Suppressor macrophage (primary cell): ENCODE measurements around the gene ETS1.

ENCODE experiments used
- DNase-seq, 4 experiments: peaks; one replicate each; pipeline ENCODE4 v3.0.0-alpha.2; 2020 to 2022

ETS1 gene

GRCh38 chr11:128535468-128536457 lies 51.6 kb downstream of the ETS1 start:
- no peak for DNase-seq

GRCh38 chr11:128533472-128533871 lies 53.9 kb downstream of the ETS1 start:
- DNase-seq: no peak

GRCh38 chr11:128532572-128533091 lies 54.7 kb downstream of the ETS1 start:
- no peak for DNase-seq

- DNase-seq: no peak
Measured at GRCh38 chr11:128532016-128532571, 55.3 kb downstream of the ETS1 start.

GRCh38 chr11:128531588-128531987 lies 55.8 kb downstream of the ETS1 start:
- DNase-seq: no peak

- no peak for DNase-seq
Measured at GRCh38 chr11:128530118-128531074, 57.0 kb downstream of the ETS1 start.

GRCh38 chr11:128528294-128528693 lies 59.1 kb downstream of the ETS1 start:
- no peak for DNase-seq

- no peak for DNase-seq
Measured at GRCh38 chr11:128527046-128527445, 60.3 kb downstream of the ETS1 start.

GRCh38 chr11:128525411-128526243 lies 61.7 kb downstream of the ETS1 start:
- no peak for DNase-seq

GRCh38 chr11:128524172-128524571 lies 63.2 kb downstream of the ETS1 start:
- DNase-seq: no peak

- DNase-seq: peak in 2 of 4 experiments; percentile 16 to 25
Measured at GRCh38 chr11:128523641-128524040, 63.7 kb downstream of the ETS1 start.

- peak in 2 of 4 experiments; percentile 34 to 44 for DNase-seq
Measured at GRCh38 chr11:128522943-128523518, 64.3 kb downstream of the ETS1 start.

GRCh38 chr11:128522055-128522942 lies 65.1 kb downstream of the ETS1 start:
- DNase-seq: peak; percentile 89 to 97 (median 93)

GRCh38 chr11:128521682-128522054 lies 65.7 kb downstream of the ETS1 start:
- DNase-seq: no peak

GRCh38 chr11:128520888-128521681 lies 66.3 kb downstream of the ETS1 start:
- no peak for DNase-seq

GRCh38 chr11:128520206-128520887 lies 67.0 kb downstream of the ETS1 start:
- DNase-seq: no peak

GRCh38 chr11:128519338-128519737 lies 68.0 kb downstream of the ETS1 start:
- no peak for DNase-seq

- DNase-seq: no peak
Measured at GRCh38 chr11:128518493-128519207, 68.7 kb downstream of the ETS1 start.
